Parathyroid adenoma (tissue), 2 donors: Measurements from ENCODE around the gene DIP2C.

Experiments used
- H2AFZ ChIP-seq: fragments of 300-600 bp; sonication (generic); one replicate; pipeline ENCODE4 v1.7.0; 2017; ENCODE audit warnings: antibody characterized with exemption, mild to moderate bottlenecking
- H3K27ac ChIP-seq: fragments of 300-600 bp; sonication (generic); one replicate; pipeline ENCODE4 v1.7.0; 2017
- H3K27me3 ChIP-seq: fragments of 300-600 bp; sonication (generic); one replicate; pipeline ENCODE4 v1.7.0; 2017; ENCODE audit warnings: low read length; ENCODE audit not compliant: control insufficient read depth, insufficient read depth
- H3K36me3 ChIP-seq: fragments of 300-600 bp; sonication (generic); one replicate; pipeline ENCODE4 v1.7.0; 2017; ENCODE audit warnings: low read length; ENCODE audit not compliant: control insufficient read depth, insufficient read depth
- H3K4me1 ChIP-seq: fragments of 300-600 bp; sonication (generic); one replicate; pipeline ENCODE4 v1.7.0; 2017; ENCODE audit warnings: control low read depth
- H3K4me2 ChIP-seq: fragments of 300-600 bp; sonication (generic); one replicate; pipeline ENCODE4 v1.7.0; 2017; ENCODE audit warnings: low read length
- H3K4me3 ChIP-seq: fragments of 300-600 bp; sonication (generic); one replicate; pipeline ENCODE4 v1.7.0; 2017; ENCODE audit warnings: low read depth, low read length
- H3K79me2 ChIP-seq: fragments of 300-600 bp; sonication (generic); one replicate; pipeline ENCODE4 v1.7.0; 2017; ENCODE audit warnings: control low read depth
- H3K9ac ChIP-seq: fragments of 300-600 bp; sonication (generic); one replicate; pipeline ENCODE4 v1.7.0; 2017; ENCODE audit warnings: mild to moderate bottlenecking
- H3K9me3 ChIP-seq: fragments of 300-600 bp; sonication (generic); one replicate; pipeline ENCODE4 v1.7.0; 2017; ENCODE audit warnings: low read length; ENCODE audit not compliant: control insufficient read depth
- TF ChIP-seq, protein P1 (sequence below): fragments of 300-600 bp; sonication (generic); IDR thresholded peaks from one replicate; pipeline ENCODE4 v1.7.0; 2017; ENCODE audit warnings: antibody characterized with exemption, mild to moderate bottlenecking
- donor health status: primary hyperparathyroidism.

The DIP2C gene

DNA sequence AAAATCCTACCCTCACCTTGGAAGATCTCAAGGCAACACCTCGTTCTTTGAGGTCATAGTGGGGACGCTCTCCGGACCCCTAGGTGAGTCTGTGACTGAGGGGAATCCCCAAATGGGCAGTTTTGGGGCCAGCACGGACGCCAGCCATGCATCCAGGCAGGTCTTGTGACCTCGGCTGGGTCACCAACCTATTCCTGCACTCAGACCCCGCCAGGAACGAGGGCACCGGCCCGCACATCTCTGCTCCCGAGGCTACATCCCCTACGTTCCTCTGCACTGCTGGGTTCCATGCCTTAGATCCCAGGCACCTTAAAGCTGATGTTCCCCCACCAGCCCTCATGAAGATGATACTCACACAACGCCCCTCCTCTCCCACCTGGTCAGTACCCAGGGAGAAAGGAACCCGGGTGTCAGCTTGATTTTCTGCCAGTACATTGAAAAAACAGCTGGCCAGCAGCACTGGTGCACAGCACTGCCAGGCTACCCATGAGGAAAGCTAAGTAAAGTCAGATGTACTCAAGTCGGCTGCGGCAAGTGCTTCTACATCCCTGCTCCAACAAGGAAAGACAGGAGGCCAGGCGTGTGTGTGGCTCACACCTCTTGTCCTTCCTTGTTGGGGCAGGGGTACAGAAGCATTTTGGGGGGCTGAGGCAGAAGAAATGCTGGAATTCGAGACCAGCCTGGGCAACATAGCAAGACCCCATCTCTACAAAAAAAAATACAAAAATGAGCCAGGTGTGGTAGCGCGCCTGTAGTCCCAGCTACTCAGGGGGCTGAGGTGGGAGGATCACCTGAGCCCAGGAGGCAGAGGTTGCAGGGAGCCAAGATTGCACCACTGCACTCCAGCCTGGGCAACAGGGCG, 48.1 kb downstream of the DIP2C start:
- H3K36me3 ChIP-seq: no peaks in the 10 kb centered on the region
- no peak overlapping the region for H3K4me2 ChIP-seq
- no peak overlapping the region for H3K9ac ChIP-seq
- H3K4me3 ChIP-seq: no peak overlapping the region
- no peaks in the 10 kb centered on the region for H3K9me3 ChIP-seq
- H3K4me1 ChIP-seq: no peaks in the 10 kb centered on the region
- TF ChIP-seq, protein P1, sequence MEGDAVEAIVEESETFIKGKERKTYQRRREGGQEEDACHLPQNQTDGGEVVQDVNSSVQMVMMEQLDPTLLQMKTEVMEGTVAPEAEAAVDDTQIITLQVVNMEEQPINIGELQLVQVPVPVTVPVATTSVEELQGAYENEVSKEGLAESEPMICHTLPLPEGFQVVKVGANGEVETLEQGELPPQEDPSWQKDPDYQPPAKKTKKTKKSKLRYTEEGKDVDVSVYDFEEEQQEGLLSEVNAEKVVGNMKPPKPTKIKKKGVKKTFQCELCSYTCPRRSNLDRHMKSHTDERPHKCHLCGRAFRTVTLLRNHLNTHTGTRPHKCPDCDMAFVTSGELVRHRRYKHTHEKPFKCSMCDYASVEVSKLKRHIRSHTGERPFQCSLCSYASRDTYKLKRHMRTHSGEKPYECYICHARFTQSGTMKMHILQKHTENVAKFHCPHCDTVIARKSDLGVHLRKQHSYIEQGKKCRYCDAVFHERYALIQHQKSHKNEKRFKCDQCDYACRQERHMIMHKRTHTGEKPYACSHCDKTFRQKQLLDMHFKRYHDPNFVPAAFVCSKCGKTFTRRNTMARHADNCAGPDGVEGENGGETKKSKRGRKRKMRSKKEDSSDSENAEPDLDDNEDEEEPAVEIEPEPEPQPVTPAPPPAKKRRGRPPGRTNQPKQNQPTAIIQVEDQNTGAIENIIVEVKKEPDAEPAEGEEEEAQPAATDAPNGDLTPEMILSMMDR: no peak
- no peaks in the 10 kb centered on the region for H3K27me3 ChIP-seq
- no peak overlapping the region for H2AFZ ChIP-seq
- H3K79me2 ChIP-seq: peaks cover 28% of the 10 kb centered on the region
- no peak overlapping the region for H3K27ac ChIP-seq

DNA sequence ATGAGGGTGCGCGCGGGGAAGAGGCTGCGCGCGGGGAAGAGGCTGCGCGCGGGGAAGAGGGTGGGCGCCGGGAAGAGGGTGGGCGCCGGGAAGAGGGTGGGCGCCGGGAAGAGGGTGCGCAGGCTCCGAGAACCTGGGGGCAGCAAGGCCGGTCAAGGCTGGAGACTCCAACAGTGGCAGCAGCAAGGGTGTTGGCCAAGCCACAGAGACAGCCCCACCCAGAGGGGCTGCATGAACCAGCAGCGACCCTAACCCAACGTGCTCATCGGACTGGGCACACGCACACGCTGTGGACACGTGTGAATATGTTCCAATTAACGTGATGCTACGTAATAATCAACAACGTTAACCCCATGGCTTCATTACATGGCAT, 48.8 kb downstream of the DIP2C start:
- no peak overlapping the region for H3K4me3 ChIP-seq
- no peaks in the 10 kb centered on the region for H3K4me1 ChIP-seq
- TF ChIP-seq, protein P1: no peak

DNA sequence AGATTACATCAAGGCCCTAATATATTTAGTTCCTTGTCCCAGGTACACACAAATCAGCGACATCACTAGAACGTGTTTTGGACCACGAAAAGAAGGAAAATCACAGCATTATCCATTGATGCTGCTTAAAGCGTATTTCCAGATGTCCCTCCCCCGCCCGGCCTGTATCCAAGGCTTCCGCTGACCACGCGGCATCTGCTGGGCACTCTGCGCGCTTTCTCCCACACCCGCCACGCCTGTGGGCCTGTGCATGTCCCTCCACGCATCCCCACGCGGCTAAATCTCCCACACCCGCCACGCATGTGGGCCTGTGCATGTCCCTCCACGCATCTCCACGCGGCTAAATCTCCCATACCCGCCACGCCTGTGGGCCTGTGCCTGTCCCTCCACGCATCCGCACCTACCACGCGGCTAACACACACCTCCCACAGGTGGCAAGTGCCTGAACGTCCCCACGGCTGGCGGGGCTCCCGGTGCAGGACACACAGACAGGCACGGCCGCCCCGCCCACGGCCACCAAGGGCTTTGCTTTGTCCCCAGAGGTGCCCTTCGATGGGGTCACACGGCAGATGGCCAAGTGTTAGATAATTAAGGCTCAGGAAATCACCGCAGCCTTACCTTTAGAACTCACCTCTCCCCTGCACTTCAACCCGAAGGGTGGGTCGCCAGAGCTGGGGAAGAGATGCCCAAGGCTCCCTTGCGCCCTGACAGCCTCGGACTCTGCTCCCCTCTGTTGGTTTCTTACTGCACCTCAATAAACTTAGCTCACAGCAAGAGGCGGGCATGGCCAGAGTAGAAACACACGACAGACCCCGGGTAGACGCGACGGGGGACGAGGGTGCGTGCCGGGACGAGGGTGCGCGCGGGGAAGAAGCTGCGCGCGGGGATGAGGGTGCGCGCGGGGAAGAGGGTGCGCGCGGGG, 49.5 kb downstream of the DIP2C start:
- no peaks in the 10 kb centered on the region for H3K9me3 ChIP-seq
- no peak overlapping the region for H3K4me3 ChIP-seq
- no peak overlapping the region for H3K9ac ChIP-seq
- H3K4me2 ChIP-seq: no peak overlapping the region
- peaks cover 23% of the 10 kb centered on the region for H3K79me2 ChIP-seq
- no peaks in the 10 kb centered on the region for H3K4me1 ChIP-seq
- no peak overlapping the region for H3K27ac ChIP-seq
- no peaks in the 10 kb centered on the region for H3K27me3 ChIP-seq
- H2AFZ ChIP-seq: no peak overlapping the region
- no peaks in the 10 kb centered on the region for H3K36me3 ChIP-seq
- TF ChIP-seq, protein P1: no peak

More for the DNA sequence above, 48.8 kb downstream of the DIP2C start:
- H3K9me3 ChIP-seq: no peaks in the 10 kb centered on the region
- peaks cover 25% of the 10 kb centered on the region for H3K79me2 ChIP-seq
- H3K27ac ChIP-seq: no peak overlapping the region
- H3K27me3 ChIP-seq: no peaks in the 10 kb centered on the region
- H2AFZ ChIP-seq: no peak overlapping the region
- no peaks in the 10 kb centered on the region for H3K36me3 ChIP-seq
- no peak overlapping the region for H3K9ac ChIP-seq
- no peak overlapping the region for H3K4me2 ChIP-seq

DNA sequence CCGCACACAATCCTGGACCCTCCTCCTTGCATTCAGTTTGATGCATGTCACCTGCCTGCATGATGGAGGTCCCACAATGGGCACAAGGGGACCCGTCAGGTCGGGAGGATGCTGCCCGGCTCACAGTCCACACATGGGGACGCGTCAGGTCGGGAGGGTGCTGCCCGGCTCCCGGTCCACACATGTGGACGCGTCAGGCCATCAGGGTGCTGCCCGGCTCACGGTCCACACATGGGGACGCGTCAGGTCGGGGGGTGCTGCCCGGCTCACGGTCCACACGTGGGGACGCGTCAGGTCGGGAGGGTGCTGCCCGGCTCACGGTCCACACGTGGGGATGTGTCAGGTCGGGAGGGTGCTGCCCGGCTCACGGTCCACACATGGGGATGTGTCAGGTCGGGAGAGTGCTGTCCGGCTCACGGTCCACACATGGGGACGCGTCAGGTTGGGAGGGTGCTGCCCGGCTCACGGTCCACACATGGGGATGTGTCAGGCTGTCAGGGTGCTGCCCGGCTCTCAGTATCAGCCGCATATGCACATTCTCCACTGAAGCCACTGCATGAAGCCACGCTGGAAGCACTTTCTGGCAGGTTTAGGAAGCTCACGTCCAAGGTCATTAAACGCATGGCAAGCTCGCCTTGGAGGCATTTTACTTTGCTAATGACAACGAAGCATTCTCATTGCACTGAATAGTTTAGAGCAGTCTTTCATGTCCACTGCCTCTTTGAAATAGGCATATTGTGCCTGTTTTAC, 50.3 kb downstream of the DIP2C start:
- Histone ChIP-seq H3K36me3 (no peaks in the 10 kb centered on the region), H3K9me3 (no peaks in the 10 kb centered on the region), H3K9ac (no peak overlapping the region), H3K4me1 (peaks cover 5% of the 10 kb centered on the region), H3K4me2 (no peak overlapping the region), H3K27ac (no peak overlapping the region), H3K27me3 (no peaks in the 10 kb centered on the region), H3K4me3 (no peak overlapping the region), H2AFZ (no peak overlapping the region), H3K79me2 (peaks cover 18% of the 10 kb centered on the region)
- TF ChIP-seq, protein P1: no peak
